CD4-positive, alpha-beta T cell treated with Interleukin-1 beta for 1 hour (primary cell): Measurements from ENCODE around the gene BTLA.
"Not testable (repeated sequence)": the region's sequence is repeated elsewhere in the genome, so short reads cannot be mapped to it uniquely, and the experiment has no call there.

ENCODE experiments used
- DNase-seq, 2 donors: peaks; one replicate each; pipeline ENCODE4 v3.0.0-alpha.2; 2020 to 2022

Gene BTLA

DNA sequence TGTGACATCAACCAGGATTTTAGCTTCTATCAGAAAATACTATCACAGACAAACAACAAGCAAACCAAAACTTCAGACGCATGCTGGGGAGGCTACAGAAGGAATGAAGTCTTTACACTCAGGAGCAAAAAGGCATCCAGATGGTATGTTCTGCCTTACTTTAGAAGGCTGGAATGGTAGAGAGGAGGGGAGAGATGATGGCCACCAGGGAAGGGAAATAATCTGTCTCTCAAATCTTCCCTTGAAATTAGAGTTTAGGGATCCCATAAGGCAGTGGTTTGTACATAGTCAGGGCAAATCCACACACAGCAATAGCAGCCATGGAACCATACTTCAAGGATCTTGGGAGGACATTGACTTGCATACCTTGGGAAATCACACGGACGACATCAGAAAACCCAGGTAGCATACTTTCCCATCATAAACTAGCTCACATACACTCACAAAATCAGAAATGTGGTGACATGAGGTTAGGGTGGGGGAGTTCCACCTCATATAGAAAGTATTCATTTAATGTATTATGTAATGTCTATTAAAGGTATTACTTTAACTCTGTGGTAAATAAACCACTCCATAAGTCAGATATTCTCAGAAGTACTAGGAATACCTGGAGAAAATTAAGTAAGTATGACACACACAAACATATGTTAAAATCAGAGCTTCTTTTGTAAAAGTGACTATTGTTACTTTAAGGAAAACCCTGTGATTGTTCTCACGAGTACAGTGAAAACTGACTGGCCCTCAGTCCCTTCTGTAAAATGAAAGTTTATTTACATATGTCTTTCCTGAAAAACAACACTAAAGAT lies 9.4 kb downstream of the BTLA start:
- DNase-seq, result peak in 1 of 2 donors; percentile 29

DNA sequence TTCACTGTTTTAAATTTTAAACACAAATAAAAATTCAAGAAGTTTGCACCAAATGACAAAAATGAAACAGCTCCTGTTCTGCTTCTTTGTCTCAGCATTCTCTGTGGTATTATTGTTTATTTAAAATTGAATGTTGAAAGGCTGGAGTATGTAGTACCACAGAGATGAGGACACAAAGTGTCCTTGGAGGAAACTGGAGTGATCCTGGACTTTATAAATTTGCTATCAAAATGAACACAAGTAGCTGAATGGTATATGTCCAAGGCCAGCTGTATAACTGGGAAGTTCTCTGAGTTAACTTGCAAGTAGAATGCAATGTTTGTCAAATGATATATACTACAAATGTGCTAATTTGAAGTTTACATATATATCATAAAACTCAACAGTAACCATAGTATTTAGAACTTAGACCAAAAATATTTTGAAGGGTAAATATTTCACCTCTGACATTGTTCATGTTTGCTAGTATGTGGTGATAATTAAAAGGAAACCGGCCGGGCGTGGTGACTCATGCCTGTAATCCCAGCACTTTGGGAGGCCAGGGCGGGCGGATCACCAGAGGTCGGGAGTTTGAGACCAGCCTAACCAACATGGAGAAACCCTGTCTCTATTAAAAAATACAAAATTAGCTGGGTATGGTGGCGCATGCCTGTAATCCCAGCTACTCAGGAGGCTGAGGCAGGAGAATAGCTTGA lies 12.3 kb downstream of the BTLA start:
- no peak for DNase-seq

DNA sequence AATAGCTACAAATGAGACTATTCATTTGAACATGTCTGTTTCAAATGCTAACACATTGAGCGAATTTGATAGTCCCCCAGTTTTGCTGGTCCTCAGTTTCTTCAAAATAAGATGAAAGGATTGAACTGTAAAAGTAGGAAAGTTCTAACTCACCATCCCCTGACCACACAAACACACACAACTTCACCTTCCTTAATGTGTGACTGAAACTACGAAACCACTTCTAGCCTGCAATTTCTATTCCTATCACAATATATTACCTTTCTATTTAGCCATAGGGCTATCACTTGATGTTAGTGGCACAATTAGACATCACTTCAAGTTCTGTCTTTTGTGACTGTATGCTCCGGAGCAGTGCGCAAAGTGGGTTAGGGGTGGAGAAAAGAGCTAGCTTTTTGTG lies 14.9 kb downstream of the BTLA start:
- no peak for DNase-seq

DNA sequence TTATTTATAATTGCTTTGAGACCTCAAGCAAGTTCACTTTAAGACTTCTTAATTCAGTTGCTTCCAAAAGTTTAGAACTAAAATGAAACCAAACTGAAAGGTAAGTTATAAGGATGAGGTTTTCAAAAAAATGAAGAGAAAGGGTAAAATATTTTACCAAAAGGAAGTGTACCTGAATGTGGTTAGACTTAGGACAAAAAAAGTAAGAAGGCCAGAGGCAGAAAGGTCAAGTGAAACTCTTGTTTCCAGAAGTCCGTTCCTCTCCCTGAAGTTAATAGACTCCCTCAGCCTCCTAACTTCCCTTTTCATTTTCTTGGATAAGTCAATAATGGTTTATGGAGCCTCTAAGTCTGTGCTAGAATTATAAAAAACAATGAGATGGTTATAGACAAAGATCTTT lies 16.6 kb downstream of the BTLA start:
- no peak for DNase-seq

DNA sequence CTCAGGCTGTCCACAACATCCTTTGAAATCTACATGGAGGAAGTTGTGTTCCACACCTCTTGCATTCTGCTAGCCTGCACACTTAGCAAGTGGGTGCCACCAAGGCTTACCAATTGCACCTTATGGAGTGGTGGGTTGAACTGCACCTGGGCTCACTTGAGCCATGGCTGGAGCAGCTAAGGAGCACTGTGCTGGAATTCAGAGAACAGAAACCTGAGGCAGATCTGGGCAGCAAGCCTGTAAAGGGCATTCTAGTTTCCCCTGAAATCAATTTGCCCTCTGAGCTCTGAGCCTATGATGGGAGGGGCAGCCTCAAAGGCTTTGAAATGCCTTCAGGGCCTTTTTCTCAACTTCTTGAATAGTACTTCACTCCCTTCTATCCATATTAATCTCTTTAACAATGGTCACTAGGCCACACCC lies 18.0 kb downstream of the BTLA start:
- no peak for DNase-seq

DNA sequence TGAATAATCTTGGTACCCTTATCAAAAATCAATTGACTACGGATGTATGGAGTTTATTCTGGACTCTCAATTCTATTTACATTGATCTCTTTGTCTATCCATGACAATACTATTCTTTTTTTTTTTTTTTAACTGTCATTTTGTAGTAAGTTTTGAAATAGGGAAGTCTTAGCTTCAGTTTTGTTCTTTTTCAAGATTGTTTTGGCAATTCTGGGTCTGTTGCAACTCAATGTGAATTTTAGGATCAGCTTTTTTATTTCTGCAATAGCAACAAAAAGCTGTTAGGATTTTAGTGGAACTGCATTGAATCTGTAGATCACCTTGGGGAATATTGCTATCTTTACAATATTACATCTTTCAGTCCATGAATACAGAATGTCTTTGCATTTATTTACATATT lies 21.4 kb downstream of the BTLA start:
- no peak for DNase-seq

DNA sequence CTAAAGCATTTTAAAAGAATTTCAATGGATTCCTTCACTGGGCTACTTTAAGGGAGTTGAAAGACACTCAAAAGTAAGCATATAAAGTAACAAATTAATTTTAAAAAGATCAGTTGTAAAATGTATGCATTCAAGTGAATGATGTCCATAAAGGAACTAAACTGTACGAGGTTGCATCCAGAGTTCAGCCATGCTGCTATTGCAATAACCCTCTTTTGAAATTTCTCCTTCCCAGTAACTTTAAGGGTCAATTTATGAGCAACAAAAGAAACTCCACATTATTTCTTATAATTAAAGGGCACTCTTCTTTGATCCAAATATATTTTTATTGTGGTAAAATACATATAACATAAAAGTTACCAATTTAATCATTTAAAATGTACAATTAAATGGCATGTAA lies 22.9 kb downstream of the BTLA start:
- no peak for DNase-seq

DNA sequence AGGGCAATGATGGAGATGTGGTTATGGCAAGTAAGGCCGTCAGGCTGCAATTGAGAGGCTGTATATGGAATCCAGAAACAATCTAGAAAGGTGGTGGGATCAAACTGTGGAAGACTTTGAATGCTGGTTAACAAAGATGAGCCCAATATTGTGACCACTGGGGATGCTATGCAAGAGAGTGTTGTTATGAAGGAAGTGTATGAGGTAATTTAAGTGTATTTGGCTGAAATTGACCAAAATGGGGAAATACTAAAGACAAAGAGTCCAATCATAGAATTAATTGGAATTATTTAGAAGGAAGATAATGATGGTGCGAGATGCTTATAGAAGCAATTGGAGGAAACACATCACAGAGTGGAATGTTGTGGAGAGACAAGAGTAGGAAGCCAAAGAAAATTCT lies 24.5 kb downstream of the BTLA start:
- DNase-seq, result no peak

DNA sequence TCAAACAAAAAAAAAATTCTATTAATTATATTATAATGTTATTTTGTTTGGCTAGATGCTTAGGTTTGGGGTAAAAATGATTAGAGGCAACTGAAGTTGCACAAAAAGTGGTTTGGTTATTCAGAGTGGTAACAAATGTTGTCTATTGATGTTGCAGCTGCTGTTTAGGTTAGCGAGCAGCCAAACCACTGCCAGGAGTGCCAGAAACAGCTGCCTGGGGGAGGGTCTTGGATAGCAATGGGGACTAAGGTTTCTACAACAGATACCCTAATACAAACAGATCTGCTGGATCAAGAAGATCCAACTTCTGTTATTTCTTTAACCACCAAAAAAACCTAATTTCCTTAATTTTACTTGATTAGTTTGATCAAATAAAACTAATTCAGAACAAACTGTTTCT lies 26.6 kb downstream of the BTLA start:
- no peak for DNase-seq

DNA sequence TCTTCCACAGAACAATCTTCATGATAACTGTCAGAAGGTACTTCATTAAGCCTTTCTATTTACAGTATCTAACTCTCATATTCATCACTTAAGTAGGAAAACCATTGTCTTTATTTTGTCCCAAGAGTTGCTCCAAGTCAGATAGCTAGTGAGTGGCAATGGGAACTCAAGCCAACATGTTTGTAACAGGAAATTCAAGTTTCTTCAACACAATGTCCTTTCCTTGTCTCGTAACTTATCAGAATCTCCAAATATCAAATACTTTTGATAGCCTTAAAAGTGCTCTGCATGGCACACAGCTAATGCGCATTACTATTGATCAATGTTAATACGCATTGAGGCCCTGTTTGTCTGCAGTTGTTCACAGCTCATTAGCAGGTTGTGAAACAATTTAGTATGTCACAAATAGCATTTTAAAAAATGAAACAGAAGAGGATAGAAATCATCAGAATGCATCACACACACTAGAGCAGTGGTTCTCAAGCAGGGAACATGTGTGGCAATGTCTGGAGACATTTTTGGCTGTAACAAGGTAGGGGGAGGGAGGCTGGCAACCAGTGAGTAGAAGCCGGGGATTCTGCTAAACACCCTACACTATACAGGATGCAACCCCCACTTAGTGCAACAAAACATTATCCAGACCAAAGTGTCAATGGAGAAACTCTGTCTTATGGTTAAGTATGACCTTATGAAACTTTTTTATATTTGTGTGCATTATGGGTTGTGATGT lies 27.5 kb downstream of the BTLA start:
- no peak for DNase-seq

DNA sequence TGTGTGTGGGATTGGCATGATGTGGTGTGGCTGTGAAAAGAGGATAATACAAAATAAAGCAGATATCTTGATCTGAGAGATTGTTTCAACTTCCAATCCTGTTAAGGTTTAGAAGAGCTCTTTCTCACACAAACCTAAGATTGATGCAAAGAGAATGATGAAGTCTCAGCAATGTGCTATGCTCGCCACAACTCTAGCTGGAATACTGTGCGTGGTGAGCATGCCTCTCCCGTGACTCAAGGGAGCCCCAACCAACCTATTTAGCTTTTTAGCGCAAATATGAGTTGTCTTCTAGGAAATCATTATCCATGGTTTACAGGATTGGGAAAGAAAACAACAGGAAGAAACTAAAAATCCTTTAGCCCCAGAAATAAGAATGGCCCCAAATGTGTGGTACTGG lies 28.5 kb downstream of the BTLA start:
- DNase-seq, result no peak

DNA sequence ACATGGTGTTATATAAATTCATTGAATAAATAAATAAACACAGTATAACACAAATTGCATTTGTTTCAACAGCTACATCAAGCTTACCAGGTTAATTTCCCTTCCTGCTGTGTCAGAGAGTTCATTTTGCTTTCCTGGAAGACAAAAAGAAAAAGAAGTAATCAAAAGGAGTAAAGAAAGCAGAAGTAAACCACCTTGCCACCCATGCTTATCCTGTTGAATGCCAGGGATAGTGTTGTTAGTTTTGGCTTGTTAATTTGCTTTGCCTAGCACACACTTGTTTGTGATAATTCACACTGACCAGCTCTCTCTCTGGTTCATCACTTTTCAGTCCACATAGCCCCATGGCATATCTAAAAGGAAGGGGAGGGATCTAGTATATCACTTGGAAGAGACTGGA lies 29.6 kb downstream of the BTLA start:
- no peak for DNase-seq

DNA sequence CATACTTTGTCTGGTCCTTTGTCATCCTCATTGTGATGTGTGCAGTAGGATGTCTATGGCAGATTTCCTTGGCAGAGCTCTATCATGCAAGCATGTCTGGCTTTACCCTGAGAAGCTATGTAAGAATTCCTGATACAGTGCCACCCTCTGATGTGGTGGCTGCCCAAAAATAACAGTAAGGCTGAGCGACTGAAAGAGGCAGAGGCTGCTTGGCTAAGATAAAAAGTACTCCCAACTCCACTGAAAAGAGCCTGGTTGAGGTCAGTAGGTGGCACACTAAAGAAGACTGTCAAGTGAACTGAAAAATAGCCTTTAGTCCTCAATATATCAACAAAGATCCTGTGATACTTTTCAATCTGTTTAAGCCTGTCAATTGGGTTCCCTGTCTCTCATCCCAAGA lies 31.7 kb downstream of the BTLA start:
- DNase-seq, result no peak

DNA sequence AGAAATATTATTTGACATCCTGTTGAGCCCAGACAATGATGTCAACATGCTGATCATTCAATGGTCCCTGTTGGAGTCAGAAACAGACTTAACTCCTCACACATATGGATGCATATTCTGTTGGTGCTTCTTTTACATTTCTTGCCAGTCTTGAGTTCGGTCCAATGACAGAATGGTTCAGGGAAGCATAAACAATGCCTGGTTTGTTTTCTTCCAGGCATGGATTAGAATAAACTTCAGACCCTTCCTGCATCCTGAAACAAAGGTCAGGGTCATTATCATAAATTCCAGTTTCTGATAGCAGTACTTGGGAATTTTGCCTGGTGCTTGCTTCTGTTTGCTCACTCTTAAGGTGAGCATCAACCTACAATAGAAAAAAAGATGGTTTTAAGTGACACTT lies 33.3 kb downstream of the BTLA start:
- DNase-seq, result no peak

DNA sequence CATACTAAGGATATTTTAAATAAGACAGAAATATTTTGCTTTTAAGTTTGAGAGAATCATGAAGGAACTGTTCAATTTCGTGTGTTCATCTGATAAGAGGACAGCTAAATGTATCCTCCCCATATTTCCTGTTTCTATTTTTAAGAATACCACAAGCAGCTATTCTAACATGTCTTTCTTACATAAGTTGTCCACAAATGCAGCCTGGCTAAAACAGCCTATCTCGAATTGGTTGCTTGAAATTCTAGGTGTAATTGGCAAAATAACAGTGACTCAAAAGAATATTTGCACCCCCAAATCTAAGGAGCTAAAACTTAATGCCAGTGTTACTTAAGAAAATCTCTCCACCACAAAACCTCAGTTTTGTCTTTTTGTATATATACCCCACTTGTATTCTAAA lies 35.0 kb downstream of the BTLA start:
- DNase-seq, result peak in 1 of 2 donors; percentile 53

DNA sequence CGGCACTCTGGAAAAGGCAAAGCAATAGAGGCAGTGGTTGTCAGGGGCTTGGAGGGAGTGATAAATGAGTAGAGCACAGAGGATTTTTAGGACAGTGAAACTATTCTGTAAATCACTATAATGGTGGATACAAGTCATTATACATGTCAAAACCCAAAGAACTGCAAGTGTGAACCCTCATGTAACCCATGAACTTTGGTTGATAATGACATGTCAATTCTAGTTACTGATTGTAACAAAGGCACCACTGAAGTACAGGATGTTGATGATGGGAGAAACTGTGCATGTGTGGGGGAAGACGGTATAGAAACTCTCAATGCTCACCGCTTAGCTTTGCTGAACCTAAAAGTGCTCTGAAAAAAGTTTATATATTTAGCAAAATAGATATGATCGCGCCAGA lies 36.0 kb downstream of the BTLA start:
- DNase-seq, result peak in 1 of 2 donors; percentile 12

DNA sequence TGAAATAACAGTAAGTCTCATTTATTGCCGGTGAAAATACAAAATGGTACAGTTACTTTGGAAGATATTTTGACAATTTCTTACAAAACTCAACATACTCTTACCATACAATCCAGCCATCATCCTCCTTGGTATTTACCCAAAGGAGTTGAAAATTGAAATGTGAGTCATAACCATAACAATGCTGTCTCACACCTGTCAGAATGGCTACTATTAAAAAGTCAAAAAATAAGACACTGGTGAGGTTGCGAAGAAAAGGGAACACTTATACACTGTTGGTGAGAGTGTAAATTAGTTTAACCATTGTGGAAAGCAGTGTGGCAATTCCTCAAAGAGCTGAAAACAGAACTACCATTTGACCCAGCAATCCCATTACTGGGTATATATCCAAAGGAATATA lies 37.5 kb downstream of the BTLA start:
- DNase-seq, result not testable (repeated sequence)

DNA sequence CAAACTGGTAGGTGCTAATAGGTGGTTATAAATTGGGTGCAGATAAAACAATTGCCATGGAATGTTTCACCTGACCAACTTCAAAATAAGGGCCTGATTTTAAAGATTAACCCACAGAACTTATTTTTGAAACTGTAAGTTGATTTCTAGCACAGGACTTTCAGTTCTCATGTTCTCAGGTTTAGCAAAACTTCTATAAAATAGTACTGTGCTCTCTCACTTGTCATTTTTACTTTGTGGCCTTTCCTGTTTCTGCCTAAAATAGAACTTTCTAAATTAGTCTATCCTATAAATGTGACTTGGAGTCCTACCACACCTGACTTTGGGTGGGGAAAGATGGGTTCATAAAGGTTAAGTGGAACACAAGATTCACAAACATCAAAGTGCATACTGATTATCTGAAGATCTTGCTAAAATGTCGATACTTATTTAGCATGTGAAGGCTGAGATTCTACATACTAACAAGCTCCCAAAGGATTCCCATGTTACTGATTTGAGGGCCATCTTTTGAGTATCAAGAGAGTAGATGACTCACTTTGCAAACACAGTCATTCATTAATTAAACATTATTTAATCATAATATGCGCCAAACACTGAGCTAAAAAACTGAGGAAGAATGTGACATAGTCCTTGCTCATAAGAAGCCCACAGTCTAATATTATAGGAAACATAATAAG lies 38.6 kb downstream of the BTLA start:
- DNase-seq, result no peak

DNA sequence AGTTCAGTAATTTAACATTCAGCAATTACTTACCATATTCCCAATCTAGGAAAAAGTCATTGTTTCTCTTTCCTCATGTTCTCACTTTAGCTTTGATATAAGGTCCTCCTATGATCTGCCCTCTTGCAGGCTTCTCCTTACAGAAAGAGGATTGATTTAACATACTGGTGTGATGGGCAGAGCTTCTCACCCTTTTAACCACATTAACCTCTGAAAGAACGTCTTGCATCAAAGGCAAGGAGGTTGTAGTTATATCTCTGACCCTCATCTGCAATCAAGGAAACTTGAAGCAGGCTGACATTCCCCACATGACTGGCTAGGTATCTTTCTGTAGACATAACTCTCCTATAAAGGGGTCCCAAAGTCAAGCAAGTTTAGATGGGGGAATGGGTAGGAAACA lies 39.5 kb downstream of the BTLA start:
- peak in 1 of 2 donors; percentile 25 for DNase-seq

DNA sequence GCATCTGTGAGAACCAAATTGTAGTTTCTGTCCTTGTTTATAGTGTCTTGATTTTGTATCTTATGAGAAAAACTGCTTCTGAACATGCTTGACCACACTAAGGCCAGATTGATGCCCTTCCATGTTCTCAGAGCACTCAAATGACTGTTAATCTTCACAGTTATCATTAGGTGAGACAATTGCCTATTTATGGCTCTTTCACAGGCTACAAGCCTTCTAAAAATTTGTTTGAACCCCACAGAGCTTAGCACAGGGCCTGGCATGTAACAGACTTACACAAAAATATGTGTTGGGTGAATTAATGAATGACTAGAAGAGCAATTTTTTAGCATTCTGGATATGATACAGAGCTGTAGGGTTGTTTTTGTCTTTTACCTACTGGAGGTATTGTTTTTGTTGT lies 43.1 kb downstream of the BTLA start:
- no peak for DNase-seq

DNA sequence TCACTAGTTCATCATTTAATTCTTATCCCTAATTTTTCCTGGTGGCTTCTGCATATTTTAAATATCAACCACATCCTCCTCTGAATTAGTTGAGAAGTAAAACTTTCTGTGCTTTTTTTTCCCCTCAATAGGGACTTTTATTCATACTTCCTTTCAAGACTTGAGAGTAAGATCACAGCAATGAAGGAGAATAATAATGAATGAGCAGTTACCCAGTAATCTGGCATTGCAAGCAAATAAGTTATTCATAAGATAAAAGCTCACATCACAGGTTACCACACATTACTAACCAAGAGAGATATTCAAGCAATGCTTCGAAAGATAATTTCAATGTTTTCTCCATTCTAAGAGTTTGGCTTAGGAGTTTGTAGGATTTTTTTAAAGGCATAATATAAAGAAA lies 50.3 kb downstream of the BTLA start:
- DNase-seq, result no peak

DNA sequence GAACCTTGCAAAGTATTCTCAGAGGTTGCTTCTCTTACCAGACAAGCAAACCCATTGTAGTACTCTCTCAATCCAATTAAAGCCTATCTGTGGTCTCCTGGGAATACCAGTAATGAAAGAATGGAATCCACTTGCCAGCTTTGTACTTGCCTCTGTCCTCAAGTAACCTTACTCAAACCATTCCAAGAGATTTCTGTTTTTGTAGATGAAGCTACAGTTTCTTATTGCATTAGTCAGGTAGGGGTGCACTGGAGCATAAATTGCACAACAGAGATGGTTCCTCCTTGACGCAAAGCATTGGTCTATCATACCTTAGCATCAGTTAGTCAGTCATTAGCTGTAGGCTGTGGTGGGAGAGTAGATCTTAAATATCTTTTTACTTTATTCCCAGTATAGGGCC lies 52.9 kb downstream of the BTLA start:
- no peak for DNase-seq

DNA sequence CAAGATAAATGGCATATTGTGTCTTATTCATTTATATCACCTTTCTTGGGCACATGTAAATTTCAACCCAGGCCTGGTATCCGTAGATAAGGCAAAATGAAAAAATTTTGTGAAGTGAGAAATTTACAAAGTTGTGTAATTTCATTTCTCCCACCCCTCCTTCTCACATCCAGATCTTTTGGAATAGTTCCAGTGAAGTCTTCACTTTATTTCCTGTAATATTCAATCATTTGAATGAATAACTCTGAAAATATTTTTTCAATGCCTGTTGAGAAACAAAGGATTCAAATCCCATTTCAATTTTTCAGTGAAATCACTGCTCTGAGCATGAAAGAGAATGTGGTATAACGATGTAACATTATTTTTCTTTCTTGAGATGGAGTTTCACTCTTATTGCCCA lies 53.4 kb downstream of the BTLA start:
- no peak for DNase-seq
